GM23248 (cell line): ENCODE measurements around the gene OR10V1.

ENCODE experiments used
- EZH2 ChIP-seq: fragments of 200-600 bp; sonication (generic); IDR thresholded peaks from 2 replicates; pipeline ENCODE4 v1.6.1; 2018; ENCODE audit warnings: antibody characterized with exemption, mild to moderate bottlenecking; ENCODE audit not compliant: insufficient read depth, poor library complexity, severe bottlenecking
- EZH2phosphoT487 ChIP-seq: fragments of 200-600 bp; sonication (generic); IDR thresholded peaks from 2 replicates; pipeline ENCODE4 v1.6.1; 2018; ENCODE audit warnings: antibody characterized with exemption, moderate library complexity, mild to moderate bottlenecking, low read depth; ENCODE audit not compliant: insufficient read depth

DNA sequence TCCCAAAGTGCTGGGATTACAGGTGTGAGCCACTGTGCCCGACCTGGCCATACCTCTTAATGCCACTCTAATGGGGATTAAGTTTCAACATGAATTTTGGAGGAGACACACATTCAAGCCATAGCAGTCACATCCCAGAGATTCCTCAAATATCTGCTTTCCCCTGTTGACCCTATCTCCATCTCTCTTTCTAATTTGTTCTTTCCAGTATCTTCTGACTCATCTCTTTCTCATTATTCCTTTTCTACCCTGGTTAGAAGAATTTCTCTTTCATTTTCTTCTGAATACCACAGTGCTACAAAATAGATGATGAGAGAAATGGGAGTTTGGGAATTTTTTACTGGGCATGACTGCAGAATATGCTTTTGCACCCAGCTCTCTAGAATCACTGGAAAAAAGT, 5.1 kb downstream of the OR10V1 start:
- no peak for TF ChIP-seq EZH2
- no peak for TF ChIP-seq EZH2phosphoT487
